HG02885 (cell line): ENCODE results near the gene DPYSL3.
"Not testable (repeated sequence)": the region's sequence is repeated elsewhere in the genome, so short reads cannot be mapped to it uniquely, and the experiment has no call there.

ENCODE experiments used
- ATAC-seq: cut with Tn5 transposase; IDR thresholded peaks from one replicate; pipeline ENCODE4 v1.9.1; 2021; ENCODE audit warnings: mild to moderate bottlenecking; ENCODE audit not compliant: unreplicated experiment, poor library complexity

DPYSL3 gene

DNA sequence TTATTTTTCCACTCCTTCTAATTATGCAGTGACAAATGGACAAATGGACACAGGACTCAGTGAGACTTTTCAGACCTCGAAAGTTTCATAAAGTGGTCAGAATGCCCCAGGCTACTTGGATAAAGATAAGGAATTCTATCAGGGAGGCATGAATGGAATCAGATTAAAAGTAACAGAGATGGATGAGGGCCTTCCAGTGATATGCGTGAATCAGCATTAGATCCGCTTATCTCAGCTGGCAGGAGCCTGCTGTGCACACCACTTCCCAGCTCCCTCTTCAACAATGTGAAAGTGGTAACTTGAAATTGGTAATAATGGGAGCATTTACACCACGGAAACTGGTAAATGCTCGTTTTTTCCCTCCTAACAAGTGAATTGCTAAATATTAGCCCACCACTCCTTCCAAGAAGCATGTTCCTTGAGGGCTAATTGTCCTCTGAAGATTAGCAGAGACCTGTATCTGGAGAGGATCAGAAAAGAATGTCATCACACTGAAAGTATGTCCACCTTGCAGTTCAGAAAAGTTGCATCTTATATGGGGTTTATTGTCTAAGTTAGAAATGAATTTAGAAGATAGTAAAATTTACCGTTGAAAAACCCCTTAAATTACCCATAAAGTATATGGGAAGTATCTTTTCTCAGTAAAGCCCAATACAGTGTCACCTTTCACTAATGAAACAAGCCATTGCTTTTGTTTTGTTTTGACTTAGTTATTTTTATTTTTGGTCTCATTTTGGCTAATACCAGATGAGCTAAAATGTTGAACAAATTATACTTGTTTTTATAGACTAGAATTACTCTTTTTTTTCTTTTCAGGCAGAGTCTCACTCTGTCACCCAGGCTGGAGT is 125.3 kb downstream of the DPYSL3 start:
- ATAC-seq = no peak

DNA sequence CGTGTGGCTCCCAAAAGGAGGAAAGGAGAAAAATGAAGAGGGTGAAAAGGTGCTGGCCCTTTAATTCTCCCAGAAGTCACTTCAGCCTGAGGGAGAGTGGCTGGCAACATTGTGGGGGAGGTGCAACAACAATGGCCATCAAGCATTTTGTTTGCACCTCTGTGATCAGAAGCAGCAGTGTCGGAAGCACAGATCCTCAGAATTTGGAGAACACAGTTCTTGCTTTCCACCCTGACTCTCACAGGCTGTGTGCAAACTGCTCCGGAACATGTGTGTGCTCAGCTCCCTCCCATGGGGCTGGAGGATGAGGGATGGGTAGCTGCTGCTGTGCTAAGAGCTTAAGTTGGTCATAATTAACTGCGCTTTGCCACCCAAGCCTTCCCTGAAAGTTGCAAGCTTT is 127.1 kb downstream of the DPYSL3 start:
- no peak for ATAC-seq

DNA sequence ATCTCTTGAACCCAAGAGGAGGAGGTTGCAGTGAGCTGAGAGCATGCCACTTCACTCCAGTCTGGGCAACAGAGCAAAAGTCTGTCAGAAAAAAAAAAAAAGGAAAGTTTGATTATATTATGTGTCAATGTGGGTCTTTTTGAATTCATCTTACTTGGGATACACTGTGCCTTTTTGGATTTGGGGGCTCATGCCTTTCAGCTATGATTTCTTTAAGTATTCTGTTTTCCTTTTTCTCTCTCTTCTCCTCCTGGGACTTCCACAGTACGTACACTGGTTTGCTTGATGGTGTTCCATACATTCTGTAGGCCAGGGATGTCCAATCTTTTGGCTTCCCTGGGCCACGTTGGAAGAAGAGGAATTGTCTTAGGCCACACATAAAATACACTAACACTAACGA is 128.3 kb downstream of the DPYSL3 start:
- no peak for ATAC-seq

GRCh38 chr5:147377682-147378081 is 132.2 kb downstream of the DPYSL3 start:
- ATAC-seq = no peak

GRCh38 chr5:147375151-147375550 is 134.7 kb downstream of the DPYSL3 start:
- ATAC-seq = no peak

- no peak for ATAC-seq
Observed at GRCh38 chr5:147373328-147373727, 136.5 kb downstream of the DPYSL3 start.

DNA sequence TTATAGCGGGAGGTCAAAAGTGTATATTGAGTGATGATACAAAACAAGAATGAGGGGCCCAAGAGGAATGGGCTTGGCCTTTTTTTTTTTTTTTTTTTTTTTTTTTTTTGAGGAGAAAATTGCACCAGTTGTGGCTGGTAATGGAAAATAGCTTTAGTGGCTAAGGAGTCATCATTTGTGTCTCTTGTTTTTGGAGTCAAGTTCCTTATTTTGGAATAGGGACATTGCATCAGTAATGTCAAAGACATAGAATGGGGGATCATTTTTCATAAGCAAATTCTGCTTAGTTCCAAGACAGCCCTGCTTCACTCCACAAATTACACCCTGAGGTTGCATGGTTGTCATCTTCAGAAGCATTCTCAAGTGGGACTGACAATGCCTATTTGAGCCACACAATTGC is 137.7 kb downstream of the DPYSL3 start:
- ATAC-seq = no peak

GRCh38 chr5:147371290-147371689 is 138.6 kb downstream of the DPYSL3 start:
- no peak for ATAC-seq

- no peak for ATAC-seq
Observed at GRCh38 chr5:147369742-147370374, 140.0 kb downstream of the DPYSL3 start.

GRCh38 chr5:147367381-147367780 is 142.5 kb downstream of the DPYSL3 start:
- not testable (repeated sequence) for ATAC-seq

- no peak for ATAC-seq
Observed at GRCh38 chr5:147361441-147362175, 148.3 kb downstream of the DPYSL3 start.

DNA sequence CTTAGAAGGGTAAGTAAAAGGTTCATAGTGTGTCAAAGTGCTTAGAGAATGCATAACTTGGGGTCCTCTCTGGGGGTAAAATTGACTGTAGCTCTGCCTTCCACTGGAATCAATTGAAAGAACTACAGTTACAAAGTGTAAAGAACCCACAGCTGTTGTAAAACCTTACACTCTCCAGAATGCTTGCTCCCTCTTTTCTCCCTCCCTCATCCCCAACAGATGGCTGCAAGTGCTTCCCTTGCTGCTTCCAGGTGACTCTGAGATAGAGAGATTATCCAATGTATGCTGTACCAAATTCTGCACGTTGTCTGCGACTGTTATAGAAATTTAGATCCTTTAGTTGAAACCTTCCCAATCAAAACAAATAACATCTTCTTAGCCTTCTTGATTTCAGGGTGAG is 149.1 kb downstream of the DPYSL3 start:
- no peak for ATAC-seq

- no peak for ATAC-seq
Observed at GRCh38 chr5:147359581-147359980, 150.3 kb downstream of the DPYSL3 start.

DNA sequence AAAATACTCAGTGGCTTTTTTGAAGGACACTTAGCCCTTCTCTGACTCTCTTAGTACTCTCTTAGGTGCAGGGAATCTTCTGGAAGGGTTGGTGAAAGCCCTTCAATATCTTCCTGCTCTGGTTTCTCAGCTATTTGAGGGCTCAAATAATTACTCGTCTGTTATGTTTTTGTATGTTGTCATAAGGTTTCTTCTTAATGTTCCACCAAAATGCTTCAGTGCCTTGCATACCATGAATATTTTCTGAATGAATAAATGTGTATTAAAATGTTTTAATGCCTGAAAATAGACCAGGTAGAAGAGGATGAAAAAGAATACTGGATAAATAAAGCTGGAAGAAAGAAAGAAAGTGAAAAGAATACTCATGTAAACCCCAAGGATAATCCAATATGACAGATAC is 150.8 kb downstream of the DPYSL3 start:
- ATAC-seq = no peak

- ATAC-seq = no peak
Observed at GRCh38 chr5:147349241-147349640, 160.6 kb downstream of the DPYSL3 start.

- ATAC-seq = no peak
Observed at GRCh38 chr5:147348451-147348850, 161.4 kb downstream of the DPYSL3 start.

DNA sequence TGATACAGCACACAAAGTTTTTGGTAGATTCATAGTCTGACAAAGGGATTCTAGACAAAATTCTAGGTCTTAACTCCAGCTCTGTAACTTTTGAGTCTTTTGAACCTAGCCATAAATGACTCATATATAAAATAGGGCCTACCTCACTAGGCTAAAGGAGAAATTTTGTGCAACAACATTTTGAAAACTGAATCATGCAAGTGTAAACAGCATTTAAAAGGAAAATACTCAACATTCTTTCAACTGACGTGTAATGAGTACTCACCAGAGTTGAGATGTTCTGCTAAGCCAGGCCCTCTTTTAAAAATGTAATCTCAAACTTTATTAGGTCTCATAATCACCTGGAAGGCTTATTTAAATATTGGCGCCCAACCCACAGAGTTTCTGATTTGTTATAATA is 161.8 kb downstream of the DPYSL3 start:
- no peak for ATAC-seq

- no peak for ATAC-seq
Observed at GRCh38 chr5:147346006-147346561, 163.8 kb downstream of the DPYSL3 start.

GRCh38 chr5:147344861-147345260 is 165.0 kb downstream of the DPYSL3 start:
- ATAC-seq = no peak

DNA sequence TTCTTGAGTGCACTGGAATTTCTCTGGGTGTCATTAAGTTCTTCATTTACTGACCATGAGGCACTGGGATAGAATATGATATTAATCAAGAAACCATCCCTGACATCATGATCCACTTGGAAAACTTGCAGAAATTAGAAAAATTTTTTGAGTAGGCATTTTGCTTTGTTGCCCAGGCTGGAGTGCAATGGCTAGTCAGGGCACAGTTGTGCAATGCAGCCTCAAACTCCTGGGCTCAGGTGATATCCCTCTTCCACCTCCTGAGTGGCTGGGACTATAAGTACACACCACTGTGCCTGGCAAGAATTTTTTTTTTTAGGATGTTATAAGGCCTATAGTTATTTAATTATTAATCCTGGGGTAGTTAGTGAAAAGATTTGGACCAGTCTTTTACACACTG is 168.5 kb downstream of the DPYSL3 start:
- ATAC-seq = no peak

GRCh38 chr5:147340941-147341340 is 168.9 kb downstream of the DPYSL3 start:
- ATAC-seq = no peak
